ENCODE data around the gene CXCL6.

CXCL6 gene

DNA sequence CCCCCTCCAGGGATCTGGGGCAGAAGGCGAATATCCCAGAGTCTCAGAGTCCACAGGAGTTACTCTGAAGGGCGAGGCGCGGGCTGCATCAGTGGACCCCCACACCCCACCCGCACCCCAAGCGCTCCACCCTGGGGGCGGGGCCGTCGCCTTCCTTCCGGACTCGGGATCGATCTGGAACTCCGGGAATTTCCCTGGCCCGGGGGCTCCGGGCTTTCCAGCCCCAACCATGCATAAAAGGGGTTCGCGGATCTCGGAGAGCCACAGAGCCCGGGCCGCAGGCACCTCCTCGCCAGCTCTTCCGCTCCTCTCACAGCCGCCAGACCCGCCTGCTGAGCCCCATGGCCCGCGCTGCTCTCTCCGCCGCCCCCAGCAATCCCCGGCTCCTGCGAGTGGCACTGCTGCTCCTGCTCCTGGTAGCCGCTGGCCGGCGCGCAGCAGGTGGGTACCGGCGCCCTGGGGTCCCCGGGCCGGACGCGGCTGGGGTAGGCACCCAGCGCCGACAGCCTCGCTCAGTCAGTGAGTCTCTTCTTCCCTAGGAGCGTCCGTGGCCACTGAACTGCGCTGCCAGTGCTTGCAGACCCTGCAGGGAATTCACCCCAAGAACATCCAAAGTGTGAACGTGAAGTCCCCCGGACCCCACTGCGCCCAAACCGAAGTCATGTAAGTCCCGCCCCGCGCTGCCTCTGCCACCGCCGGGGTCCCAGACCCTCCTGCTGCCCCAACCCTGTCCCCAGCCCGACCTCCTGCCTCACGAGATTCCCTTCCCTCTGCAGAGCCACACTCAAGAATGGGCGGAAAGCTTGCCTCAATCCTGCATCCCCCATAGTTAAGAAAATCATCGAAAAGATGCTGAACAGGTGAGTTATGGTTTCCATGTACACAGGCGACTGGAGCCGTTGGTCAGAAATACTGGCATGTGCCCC is 32.9 kb downstream of the CXCL6 start, which contains the start of gene CXCL1:
Gene CXCL1, plus strand, starts transcription at position 264 of the 926 bp plus-strand sequence. Its CDS starts 78 bp downstream, at position 342.
- no peak for DNase-seq

GRCh38 chr4:73870260-73870659 is 33.8 kb downstream of the CXCL6 start:
- peak; percentile 38 for DNase-seq

DNA sequence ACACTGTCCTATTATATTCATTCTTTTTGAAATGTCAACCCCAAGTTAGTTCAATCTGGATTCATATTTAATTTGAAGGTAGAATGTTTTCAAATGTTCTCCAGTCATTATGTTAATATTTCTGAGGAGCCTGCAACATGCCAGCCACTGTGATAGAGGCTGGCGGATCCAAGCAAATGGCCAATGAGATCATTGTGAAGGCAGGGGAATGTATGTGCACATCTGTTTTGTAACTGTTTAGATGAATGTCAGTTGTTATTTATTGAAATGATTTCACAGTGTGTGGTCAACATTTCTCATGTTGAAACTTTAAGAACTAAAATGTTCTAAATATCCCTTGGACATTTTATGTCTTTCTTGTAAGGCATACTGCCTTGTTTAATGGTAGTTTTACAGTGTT is 34.3 kb downstream of the CXCL6 start:
- DNase-seq = no peak

GRCh38 chr4:73871511-73872310 is 35.2 kb downstream of the CXCL6 start:
- DNase-seq = no peak

- no peak for DNase-seq
Measured at GRCh38 chr4:73872316-73873108, 36.0 kb downstream of the CXCL6 start.

GRCh38 chr4:73874386-73874785 is 37.9 kb downstream of the CXCL6 start:
- no peak for DNase-seq

GRCh38 chr4:73875401-73875800 is 38.9 kb downstream of the CXCL6 start:
- no peak for DNase-seq

DNA sequence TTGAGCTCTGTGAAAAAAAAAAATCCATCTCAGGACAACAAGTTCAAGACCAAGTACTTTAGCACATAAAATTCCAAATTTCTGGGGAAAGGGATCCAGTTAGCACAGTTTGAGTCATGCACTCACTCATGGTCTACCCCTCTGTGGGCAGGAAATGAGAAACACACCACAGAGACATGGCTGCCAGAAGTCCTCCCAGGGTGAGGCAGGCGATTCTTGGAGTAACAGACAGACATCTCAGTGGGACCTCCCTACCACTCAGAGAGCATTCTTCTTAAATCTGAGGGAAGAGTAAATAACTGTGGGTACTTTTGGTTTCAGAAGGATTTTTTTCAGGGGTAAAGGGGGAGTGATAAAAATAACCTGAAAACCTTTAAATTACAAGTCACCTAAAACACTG is 46.8 kb downstream of the CXCL6 start:
- DNase-seq = no peak

GRCh38 chr4:73885574-73886267 is 49.2 kb downstream of the CXCL6 start:
- no peak for DNase-seq

Data from NCI-H510A treated with DMSO at 0.1 percent for 48 hours (cell line).